ENCODE measurements around the gene CLCA2.
"Not testable (repeated sequence)": the region's sequence is repeated elsewhere in the genome, so short reads cannot be mapped to it uniquely, and the experiment has no call there.

The CLCA2 gene

GRCh38 chr1:86478416-86479156 is 54.6 kb downstream of the CLCA2 start:
- no peak for DNase-seq

- DNase-seq = no peak
These were observed 58.0 kb downstream of the CLCA2 start for GRCh38 chr1:86481966-86482365.

- no peak for DNase-seq
These were observed 63.3 kb downstream of the CLCA2 start for GRCh38 chr1:86487131-86487810.

- DNase-seq = no peak
These were observed 63.8 kb downstream of the CLCA2 start for GRCh38 chr1:86487811-86488141.

GRCh38 chr1:86489242-86489878 is 65.4 kb downstream of the CLCA2 start:
- DNase-seq = no peak

- DNase-seq = no peak
These were observed 67.4 kb downstream of the CLCA2 start for GRCh38 chr1:86491171-86491950.

- DNase-seq = no peak
These were observed 74.3 kb downstream of the CLCA2 start for GRCh38 chr1:86498281-86498680.

- DNase-seq = peak; percentile 39
These were observed 76.1 kb downstream of the CLCA2 start for GRCh38 chr1:86499987-86500593.

GRCh38 chr1:86500714-86501113 is 76.7 kb downstream of the CLCA2 start:
- DNase-seq = no peak

- not testable (repeated sequence) for DNase-seq
These were observed 78.2 kb downstream of the CLCA2 start for GRCh38 chr1:86502125-86502646.

GRCh38 chr1:86502721-86503405 is 78.9 kb downstream of the CLCA2 start:
- no peak for DNase-seq

GRCh38 chr1:86503406-86504136 is 79.6 kb downstream of the CLCA2 start:
- no peak for DNase-seq

- DNase-seq = no peak
These were observed 80.1 kb downstream of the CLCA2 start for GRCh38 chr1:86504137-86504479.

GRCh38 chr1:86504895-86505563 is 81.1 kb downstream of the CLCA2 start:
- no peak for DNase-seq

- DNase-seq = no peak
These were observed 81.6 kb downstream of the CLCA2 start for GRCh38 chr1:86505564-86505902.
